ENCODE measurements around the gene MACROD2. TPM values are rescaled to one million over a fixed set of nuclear protein-coding genes. Genes with fewer than 3 reads are reported as not detected.
"Not testable (repeated sequence)": the region's sequence is repeated elsewhere in the genome, so short reads cannot be mapped to it uniquely, and the experiment has no call there.

The MACROD2 gene
- total RNA-seq, 2 experiments from 2014 or later: not detected

DNA sequence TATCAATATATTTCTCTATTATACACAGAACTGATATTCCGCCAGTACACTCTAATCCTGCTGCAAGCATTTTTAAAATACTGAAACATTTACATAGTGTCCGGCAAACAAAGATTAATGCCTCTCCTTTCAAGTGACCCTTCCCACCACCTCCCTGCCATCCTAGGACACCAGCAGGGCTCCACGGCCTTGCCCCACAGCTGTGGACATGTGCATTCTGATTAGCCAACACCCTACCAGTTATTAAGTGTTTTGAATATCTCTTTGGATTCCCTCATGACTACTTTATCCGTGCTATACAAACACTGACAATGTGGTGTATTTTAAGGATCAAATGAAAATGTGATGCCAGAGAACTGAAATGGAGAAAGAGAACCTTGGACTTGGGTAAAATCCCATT, 1962.8 kb downstream of the MACROD2 start:
- H3K27ac Mint-ChIP-seq: no peak overlapping the region
- intact Hi-C loops (cut with micrococcal nuclease): no loop called here
- H3K9me3 Mint-ChIP-seq: peaks cover 2% of the 10 kb centered on the region
- no peak for DNase-seq
- POLR2A ChIA-PET: no interaction called here
- H3K4me3 Mint-ChIP-seq: no peak overlapping the region
- no peaks in the 10 kb centered on the region for H3K27me3 Mint-ChIP-seq
- CTCF ChIA-PET: no interaction called here
- no peaks in the 10 kb centered on the region for H3K4me1 Mint-ChIP-seq (ENCODE audit: low read depth)
- no peaks in the 10 kb centered on the region for H3K36me3 Mint-ChIP-seq

DNA sequence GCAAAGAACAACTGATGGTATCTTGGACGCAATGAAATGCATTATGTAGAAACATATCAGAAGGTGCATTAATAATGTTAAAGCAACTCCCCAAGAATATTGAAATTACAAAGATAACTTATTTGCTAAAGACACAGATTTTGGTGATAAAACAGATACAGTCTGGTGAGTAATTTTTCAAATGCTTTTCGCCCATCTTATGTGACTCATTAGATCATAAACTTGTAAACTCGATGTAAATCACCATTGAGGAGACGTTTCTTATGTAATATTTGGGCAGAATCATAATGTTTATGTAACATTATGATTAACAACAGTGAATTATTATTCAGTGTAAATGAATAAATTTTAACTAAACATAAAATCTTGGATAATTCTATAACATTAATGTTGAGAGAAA, 1969.8 kb downstream of the MACROD2 start:
- DNase-seq: no peak
- CTCF ChIA-PET: no interaction called here
- H3K36me3 Mint-ChIP-seq: no peaks in the 10 kb centered on the region
- no peak overlapping the region for H3K4me3 Mint-ChIP-seq
- intact Hi-C loops (cut with micrococcal nuclease): no loop called here
- H3K27ac Mint-ChIP-seq: no peak overlapping the region
- POLR2A ChIA-PET: no interaction called here
- no peaks in the 10 kb centered on the region for H3K27me3 Mint-ChIP-seq
- peaks cover 4% of the 10 kb centered on the region for H3K9me3 Mint-ChIP-seq
- no peaks in the 10 kb centered on the region for H3K4me1 Mint-ChIP-seq (ENCODE audit: low read depth)

DNA sequence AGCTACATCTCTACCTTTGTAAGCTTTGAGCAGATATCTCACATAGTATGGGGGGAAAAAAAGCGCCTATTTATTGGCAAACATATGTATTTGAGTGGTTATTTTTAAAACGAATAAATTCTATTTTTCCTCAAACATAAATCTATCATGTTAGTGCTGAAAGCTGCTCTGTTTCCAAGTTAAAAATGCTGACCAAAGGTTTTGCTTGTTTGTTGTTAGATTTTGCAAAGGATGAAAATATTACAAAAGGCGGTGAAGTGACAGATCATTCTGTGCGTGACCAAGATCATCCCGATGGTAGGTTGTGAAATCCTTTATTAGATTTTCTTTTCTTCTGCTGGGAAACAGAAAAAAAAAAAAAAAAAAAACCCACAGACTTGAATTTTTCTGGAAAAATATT, 1972.0 kb downstream of the MACROD2 start:
- no peak for DNase-seq
- H3K27me3 Mint-ChIP-seq: no peaks in the 10 kb centered on the region
- POLR2A ChIA-PET: no interaction called here
- CTCF ChIA-PET: no interaction called here
- H3K4me1 Mint-ChIP-seq (ENCODE audit: low read depth): no peaks in the 10 kb centered on the region
- H3K36me3 Mint-ChIP-seq: no peaks in the 10 kb centered on the region
- peaks cover 14% of the 10 kb centered on the region for H3K9me3 Mint-ChIP-seq
- H3K27ac Mint-ChIP-seq: no peak overlapping the region
- no peak overlapping the region for H3K4me3 Mint-ChIP-seq
- intact Hi-C loops (cut with micrococcal nuclease): no loop called here

DNA sequence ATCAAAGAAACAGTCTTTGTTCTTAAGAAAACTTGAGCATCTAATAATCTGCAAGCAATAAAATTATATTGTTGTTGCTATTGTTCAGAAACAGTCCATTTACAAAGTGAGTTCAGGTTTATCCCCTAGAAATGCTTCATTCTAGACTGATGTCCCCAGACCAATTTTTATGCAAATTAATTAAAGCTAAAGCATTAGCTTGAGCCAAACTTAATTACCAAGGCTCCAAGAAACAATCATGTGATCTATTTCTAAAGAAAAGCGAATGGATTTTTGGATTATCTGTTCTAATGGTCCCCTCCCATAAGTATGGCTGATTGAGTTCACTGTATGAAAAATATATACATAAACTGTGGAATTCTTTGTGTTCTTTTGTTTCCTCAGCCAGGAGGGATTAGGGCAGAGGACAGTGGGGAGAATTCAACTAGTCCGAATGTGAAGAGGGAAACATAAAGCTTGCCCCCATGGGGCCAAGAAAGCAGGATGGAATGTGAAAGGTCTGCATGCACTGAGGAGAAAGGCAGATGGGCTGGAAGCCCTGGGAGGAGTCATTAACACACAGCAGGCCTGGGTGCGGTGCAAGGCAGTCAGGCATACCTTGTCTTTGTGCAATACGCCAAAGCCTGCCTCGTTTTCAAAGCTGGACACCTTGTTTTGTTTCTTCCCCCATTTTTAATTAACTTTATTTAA, 1980.9 kb downstream of the MACROD2 start:
- Mint-ChIP-seq H3K27me3 (no peaks in the 10 kb centered on the region), H3K27ac (no peak overlapping the region), H3K4me3 (no peak overlapping the region), H3K36me3 (no peaks in the 10 kb centered on the region), H3K4me1 (ENCODE audit: low read depth) (no peaks in the 10 kb centered on the region), H3K9me3 (peaks cover 10% of the 10 kb centered on the region)
- intact Hi-C loops (cut with micrococcal nuclease): no loop called here
- POLR2A ChIA-PET: no interaction called here
- CTCF ChIA-PET: no interaction called here
- DNase-seq: no peak

DNA sequence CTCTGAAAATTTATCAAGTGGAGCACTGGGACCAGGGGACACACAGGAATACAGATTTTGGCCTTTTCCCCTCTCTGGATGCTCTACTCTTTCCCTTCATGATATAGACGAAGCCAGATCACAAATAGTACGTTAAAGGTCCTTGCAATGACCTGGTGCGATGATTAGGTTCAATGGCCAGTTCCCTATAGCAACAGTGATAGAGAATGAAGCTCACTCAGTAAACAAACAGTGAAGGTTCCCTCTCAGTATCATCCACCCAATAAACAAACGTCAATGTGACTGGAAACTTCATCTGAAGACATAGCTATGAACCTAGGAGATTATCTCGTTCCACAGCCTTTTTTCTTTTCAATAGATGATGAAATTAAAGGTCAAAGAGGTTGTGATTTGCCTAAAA, 1981.7 kb downstream of the MACROD2 start:
- ChIA-PET CTCF (no interaction called here), POLR2A (no interaction called here)
- Mint-ChIP-seq H3K4me3 (no peak overlapping the region), H3K27ac (no peak overlapping the region), H3K9me3 (peaks cover 3% of the 10 kb centered on the region), H3K36me3 (no peaks in the 10 kb centered on the region), H3K4me1 (ENCODE audit: low read depth) (no peaks in the 10 kb centered on the region), H3K27me3 (no peaks in the 10 kb centered on the region)
- intact Hi-C loops (cut with micrococcal nuclease): no loop called here
- DNase-seq: no peak

DNA sequence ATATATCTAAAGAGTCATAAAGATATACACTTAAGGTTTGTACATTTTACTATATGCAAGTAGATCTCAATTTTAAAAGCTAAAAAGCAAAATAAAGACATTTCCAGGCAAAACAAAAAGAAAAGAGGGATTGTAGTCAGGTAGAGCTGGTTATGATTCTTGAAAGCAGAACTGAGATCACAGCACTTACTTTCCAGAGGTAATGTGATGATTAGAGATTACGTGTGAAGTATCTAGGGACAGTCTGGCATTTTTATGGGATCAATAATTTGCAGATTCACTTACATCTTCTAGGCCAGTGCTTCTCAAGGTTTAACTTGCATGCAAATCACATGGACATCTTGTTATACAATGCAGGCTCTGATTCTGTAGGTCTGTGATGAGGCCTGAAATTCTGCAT, 1982.4 kb downstream of the MACROD2 start:
- no peak for DNase-seq
- Mint-ChIP-seq H3K27ac (no peak overlapping the region), H3K4me3 (no peak overlapping the region), H3K27me3 (no peaks in the 10 kb centered on the region), H3K4me1 (ENCODE audit: low read depth) (no peaks in the 10 kb centered on the region), H3K36me3 (no peaks in the 10 kb centered on the region), H3K9me3 (no peaks in the 10 kb centered on the region)
- intact Hi-C loops (cut with micrococcal nuclease): no loop called here
- POLR2A ChIA-PET: no interaction called here
- CTCF ChIA-PET: no interaction called here

DNA sequence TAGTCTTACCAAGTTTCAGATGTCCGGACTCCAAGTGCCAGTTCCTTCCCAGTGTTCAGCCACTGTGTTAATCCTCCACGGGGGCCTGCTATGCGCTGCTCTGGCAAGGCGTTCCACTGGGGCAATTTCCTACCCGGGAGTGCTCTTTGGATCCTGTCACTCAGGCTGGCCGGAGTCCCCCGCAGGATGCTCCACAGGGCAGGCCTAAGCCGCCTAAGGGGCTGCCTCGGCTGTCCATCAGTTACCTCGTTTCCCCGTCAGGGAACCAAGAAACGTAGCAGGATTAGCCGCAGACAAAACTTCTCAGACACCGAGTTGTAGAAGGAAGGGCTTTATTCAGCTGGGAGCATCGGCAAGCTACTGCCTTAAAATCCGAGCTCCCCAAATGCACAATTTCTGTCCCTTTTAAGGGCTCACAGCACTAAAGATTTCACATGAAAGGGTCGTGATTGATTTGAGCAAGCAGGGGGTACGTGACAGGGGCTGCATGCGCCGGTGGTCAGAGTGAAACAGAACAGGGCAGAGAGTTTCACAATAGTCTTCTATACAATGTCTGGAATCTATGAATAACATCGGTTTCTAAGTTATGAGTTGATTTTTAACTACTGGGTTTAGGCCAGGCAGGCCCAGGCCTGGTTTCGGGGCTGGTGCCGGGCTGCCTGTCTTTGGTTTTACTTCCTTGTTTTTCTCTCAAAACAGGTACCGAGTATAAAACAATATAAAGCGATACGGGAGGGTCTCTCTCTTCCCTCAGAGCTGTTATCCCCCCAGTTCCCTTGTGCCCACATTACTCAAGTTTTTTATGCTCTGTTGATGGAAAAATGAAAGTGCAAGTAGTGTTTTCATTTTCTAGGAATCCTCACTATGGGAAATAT, 1990.4 kb downstream of the MACROD2 start:
- H3K9me3 Mint-ChIP-seq; H3K36me3 Mint-ChIP-seq; H3K4me3 Mint-ChIP-seq; H3K27me3 Mint-ChIP-seq; H3K27ac Mint-ChIP-seq; POLR2A ChIA-PET; DNase-seq; H3K4me1 Mint-ChIP-seq (ENCODE audit: low read depth); intact Hi-C loops (cut with micrococcal nuclease); CTCF ChIA-PET: not testable (repeated sequence)

DNA sequence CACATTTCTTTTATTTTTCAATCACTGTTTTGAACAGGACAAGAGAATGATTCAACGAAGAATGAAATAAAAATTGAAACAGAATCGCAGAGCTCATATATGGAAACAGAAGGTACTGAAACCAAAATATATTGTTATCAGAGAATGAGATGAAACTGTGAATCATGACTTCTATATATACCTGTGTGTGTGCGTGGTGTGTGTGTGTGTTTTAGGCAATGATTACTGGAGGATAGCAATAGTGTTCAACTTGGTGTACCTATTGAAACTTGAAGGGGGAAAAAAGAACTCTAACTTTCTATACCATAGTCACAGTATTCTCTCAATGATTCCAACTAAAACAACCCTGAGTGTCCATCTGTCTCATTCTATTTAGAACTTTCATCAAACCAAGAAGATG, 1991.4 kb downstream of the MACROD2 start:
- intact Hi-C loops (cut with micrococcal nuclease): no loop called here
- Mint-ChIP-seq H3K36me3 (no peaks in the 10 kb centered on the region), H3K4me1 (ENCODE audit: low read depth) (no peaks in the 10 kb centered on the region), H3K27me3 (no peaks in the 10 kb centered on the region), H3K27ac (no peak overlapping the region), H3K9me3 (no peaks in the 10 kb centered on the region), H3K4me3 (no peak overlapping the region)
- no peak for DNase-seq
- ChIA-PET CTCF (no interaction called here), POLR2A (interaction anchor here (0.6 kb wide), 1 partner anchor 66 kb away, joined by 3 read pairs; no protein-coding TSS in a partner anchor)

DNA sequence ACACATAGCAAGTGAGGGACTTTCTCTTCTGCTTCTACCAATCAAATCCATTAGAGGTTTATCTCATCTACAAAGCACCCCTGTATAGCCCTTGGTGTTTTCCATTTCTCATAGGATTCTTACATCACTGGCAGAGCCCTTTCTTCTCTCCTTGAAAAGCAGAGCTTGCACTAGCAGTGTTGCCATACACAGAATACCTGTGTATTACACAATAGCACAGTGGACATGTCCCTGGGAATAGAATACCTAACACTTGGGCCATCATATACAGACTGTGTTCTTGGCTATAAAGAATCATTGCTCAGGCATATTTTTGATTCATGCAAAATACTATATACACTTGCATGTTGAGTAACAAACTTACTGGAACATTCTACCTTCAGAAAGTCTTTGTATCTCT, 1996.0 kb downstream of the MACROD2 start:
- Mint-ChIP-seq H3K9me3 (peaks cover 8% of the 10 kb centered on the region), H3K4me1 (ENCODE audit: low read depth) (no peaks in the 10 kb centered on the region), H3K36me3 (no peaks in the 10 kb centered on the region), H3K4me3 (no peak overlapping the region), H3K27ac (no peak overlapping the region), H3K27me3 (no peaks in the 10 kb centered on the region)
- no peak for DNase-seq
- ChIA-PET POLR2A (no interaction called here), CTCF (no interaction called here)
- intact Hi-C loops (cut with micrococcal nuclease): no loop called here

DNA sequence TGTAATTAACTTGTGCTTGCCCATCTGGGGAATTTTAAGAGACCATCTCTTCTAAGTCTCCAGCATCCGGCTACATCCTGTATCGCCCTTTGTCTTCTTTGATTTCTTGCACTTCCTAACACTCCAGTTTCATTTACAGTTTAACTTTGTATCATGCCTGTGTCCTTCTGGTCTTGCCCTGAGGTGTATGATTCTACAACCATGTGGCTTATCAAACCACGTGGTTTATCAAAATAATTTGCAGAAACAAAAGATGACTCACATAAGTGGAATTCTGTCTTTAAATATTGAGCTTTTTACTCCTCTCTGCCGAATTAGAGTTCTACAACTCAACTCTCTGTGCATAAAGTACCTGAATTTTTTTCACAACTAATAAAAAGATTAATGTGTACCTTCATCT, 1997.2 kb downstream of the MACROD2 start:
- Mint-ChIP-seq H3K27ac (no peak overlapping the region), H3K4me3 (no peak overlapping the region), H3K27me3 (no peaks in the 10 kb centered on the region), H3K9me3 (peaks cover 14% of the 10 kb centered on the region), H3K36me3 (peaks cover 1% of the 10 kb centered on the region), H3K4me1 (ENCODE audit: low read depth) (no peaks in the 10 kb centered on the region)
- POLR2A ChIA-PET: no interaction called here
- intact Hi-C loops (cut with micrococcal nuclease): no loop called here
- no peak for DNase-seq
- CTCF ChIA-PET: no interaction called here

DNA sequence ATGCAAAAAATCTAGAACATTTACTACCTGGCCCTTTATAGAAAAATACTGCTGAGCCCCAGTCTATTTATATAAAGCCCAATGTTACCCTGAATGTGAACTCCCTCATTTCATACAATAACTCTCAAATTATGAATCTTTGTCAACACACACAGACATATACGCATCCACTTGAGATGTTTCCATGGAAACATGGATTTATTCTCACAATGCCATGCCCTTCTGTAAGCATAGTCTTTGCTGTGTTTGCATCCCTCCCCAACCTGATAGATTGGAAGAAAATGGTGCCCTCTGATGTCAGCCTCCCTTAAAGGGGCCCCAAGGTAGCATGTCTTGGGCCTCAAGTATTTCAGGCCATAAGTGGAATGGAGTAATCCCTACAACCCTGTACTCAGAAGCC, 2004.8 kb downstream of the MACROD2 start:
- no peak for DNase-seq
- intact Hi-C loops (cut with micrococcal nuclease): no loop called here
- H3K9me3 Mint-ChIP-seq: peaks cover 29% of the 10 kb centered on the region
- POLR2A ChIA-PET: no interaction called here
- H3K36me3 Mint-ChIP-seq: peaks cover 4% of the 10 kb centered on the region
- CTCF ChIA-PET: no interaction called here
- no peaks in the 10 kb centered on the region for H3K27me3 Mint-ChIP-seq
- no peak overlapping the region for H3K4me3 Mint-ChIP-seq
- H3K4me1 Mint-ChIP-seq (ENCODE audit: low read depth): no peaks in the 10 kb centered on the region
- no peak overlapping the region for H3K27ac Mint-ChIP-seq

DNA sequence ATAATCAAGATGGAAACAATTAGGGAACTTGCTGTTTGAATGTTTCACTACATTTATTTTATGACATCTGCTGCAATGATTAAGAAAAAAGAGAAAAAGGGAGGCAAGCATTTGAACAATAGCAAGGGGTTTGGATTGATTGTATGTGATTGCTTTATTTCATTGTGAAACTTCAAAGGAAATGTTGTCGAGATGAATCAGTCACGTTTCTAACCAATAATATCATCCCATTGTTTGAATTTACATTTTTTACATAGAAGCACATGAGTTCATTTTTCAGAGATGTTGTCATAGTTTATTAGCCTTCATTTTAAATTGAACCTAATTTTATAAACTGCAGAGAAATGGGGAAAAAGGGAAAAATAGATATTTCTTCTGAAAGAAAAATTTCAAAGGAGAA, 2006.0 kb downstream of the MACROD2 start:
- Mint-ChIP-seq H3K4me3 (no peak overlapping the region), H3K4me1 (ENCODE audit: low read depth) (no peaks in the 10 kb centered on the region), H3K36me3 (peaks cover 4% of the 10 kb centered on the region), H3K27ac (no peak overlapping the region), H3K27me3 (no peaks in the 10 kb centered on the region), H3K9me3 (peaks cover 23% of the 10 kb centered on the region)
- CTCF ChIA-PET: no interaction called here
- DNase-seq: no peak
- POLR2A ChIA-PET: no interaction called here
- intact Hi-C loops (cut with micrococcal nuclease): no loop called here

DNA sequence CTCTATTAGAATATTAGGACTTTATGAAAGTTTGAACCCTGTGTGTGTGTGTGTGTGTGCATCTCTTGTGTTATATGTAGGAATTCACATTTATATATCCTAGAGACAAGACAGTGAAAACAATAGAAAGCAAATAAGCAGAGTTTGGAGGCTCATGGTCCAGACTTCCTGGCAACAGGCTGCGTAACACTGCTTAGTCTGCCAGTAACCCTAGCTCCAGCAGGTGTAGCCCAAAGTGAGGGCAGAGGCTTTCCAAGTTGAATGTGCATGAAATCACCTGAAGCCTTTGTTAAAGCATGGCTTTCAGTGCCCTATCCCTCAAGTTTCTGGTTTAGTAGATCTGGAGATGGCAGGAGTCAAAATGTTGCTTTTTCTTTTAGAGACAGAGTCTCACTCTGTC, 2008.0 kb downstream of the MACROD2 start:
- Mint-ChIP-seq H3K27me3 (no peaks in the 10 kb centered on the region), H3K4me1 (ENCODE audit: low read depth) (no peaks in the 10 kb centered on the region), H3K36me3 (no peaks in the 10 kb centered on the region), H3K27ac (no peak overlapping the region), H3K9me3 (peaks cover 10% of the 10 kb centered on the region), H3K4me3 (no peak overlapping the region)
- intact Hi-C loops (cut with micrococcal nuclease): no loop called here
- POLR2A ChIA-PET: no interaction called here
- no peak for DNase-seq
- CTCF ChIA-PET: no interaction called here
